Stomach (tissue), 9 donors: ENCODE measurements around the gene SUSD6. TPM values are rescaled to one million over a fixed set of nuclear protein-coding genes. Genes with fewer than 3 reads are reported as not detected.

ENCODE experiments used
- DNase-seq, 2 donors: peaks; one replicate each; pipeline versions ENCODE4 v3.0.0 to v3.0.0-alpha.2; 2013 to 2019
- H3K27ac ChIP-seq, 5 donors: fragments of 200-600 bp in 4 of 5; sonication (generic) in 4 of 5; one replicate each; pipeline ENCODE4 v1.5.1; 2013 to 2019; ENCODE audit warnings: mild to moderate bottlenecking in 1 of 5, moderate library complexity in 1 of 5
- H3K27me3 ChIP-seq, 3 donors: fragments of 200-600 bp; sonication (generic); one replicate each; pipeline ENCODE4 v1.5.1; 2017 to 2019; ENCODE audit warnings: mixed run types in 1 of 3
- H3K36me3 ChIP-seq, 4 donors: fragments of 200-600 bp; sonication (generic); 1 replicate in 3 of 4; 2 replicates in 1 of 4; pipeline ENCODE4 v1.5.1; 2016 to 2019
- H3K4me1 ChIP-seq, 4 donors: fragments of 200-600 bp; sonication (generic); one replicate each; pipeline ENCODE4 v1.5.1; 2016 to 2019
- H3K4me3 ChIP-seq, 4 donors: fragments of 200-600 bp; sonication (generic) in 3 of 4; one replicate each; pipeline ENCODE4 v1.5.1; 2016 to 2019; ENCODE audit warnings: mild to moderate bottlenecking in 1 of 4
- H3K9me3 ChIP-seq, 4 donors: fragments of 200-600 bp; sonication (generic); one replicate each; pipeline ENCODE4 v1.5.1; 2016 to 2019
- CTCF ChIP-seq, 7 experiments: fragments of 450-650 bp in 4 of 7; fragments of 200-600 bp in 3 of 7; sonication (generic) in 3 of 7; IDR thresholded peaks; one replicate each; pipeline ENCODE4 v1.5.1; 2016 to 2019; ENCODE audit warnings: antibody characterized with exemption in 7 of 7, control low read depth in 2 of 7, mild to moderate bottlenecking in 1 of 7
- EP300 ChIP-seq: sonication (generic); formaldehyde crosslinking; IDR thresholded peaks from one replicate; pipeline ENCODE4 v1.6.1; 2017; ENCODE audit warnings: antibody characterized with exemption
- POLR2A ChIP-seq, 4 donors: fragments of 450-650 bp; IDR thresholded peaks; one replicate each; pipeline ENCODE4 v1.6.1; 2016; ENCODE audit warnings: antibody characterized with exemption in 4 of 4, control low read depth in 2 of 4, mild to moderate bottlenecking in 1 of 4, moderate library complexity in 1 of 4
- POLR2AphosphoS5 ChIP-seq, 3 donors: sonication (generic); formaldehyde crosslinking; IDR thresholded peaks; one replicate each; pipeline ENCODE4 v1.6.1; 2016; ENCODE audit warnings: antibody characterized with exemption in 3 of 3
- WGBS, 5 donors: extraction: QIAGEN DNeasy Blood & Tissue Kit in 3 of 5; methylation state at CpG; one replicate each; pipeline versions ENCODE4 v1.1.5 to v1.1.7; 2013 to 2018; 5-methylcytosine and 5-hydroxymethylcytosine counted together
- intact Hi-C: fragments of 100-400 bp; cut with DNase I; formaldehyde crosslinking; loops from one replicate; pipeline ENCODE4 v1.15.1; 2023; ENCODE audit warnings: low total_unique reads
- polyA plus RNA-seq, 3 donors: library from polyadenylated mRNA; stranded (reverse); fragments of 200-250 nt; gene quantifications; one replicate each; pipeline ENCODE4 v1.2.3, GENCODE V29; 2013
- total RNA-seq, 5 donors: library from RNA; depleted of rRNA; stranded (reverse); fragments of >200 nt; gene quantifications; one replicate each; pipeline versions ENCODE4 v1.1.0 to v1.2.3, GENCODE V29; 2014 to 2016
- donor health status: healthy with polysubstance abuse.
- donor health status: Bipolar disorder and iron deficiency.
- donor health status: healthy.

Gene SUSD6
- total and polyA plus RNA-seq, 8 donors, result 4.9 to 39.0 (median 24.7) TPM

- H3K27me3 ChIP-seq, result no peaks in the 10 kb centered on the region
- WGBS, 5 donors, result 31 to 45% (median 43%) methylated on average over 4 of the region's 4 CpGs
- peaks cover 65 to 71% (median 68%) of the 10 kb centered on the region in 4 donors for H3K4me1 ChIP-seq
- peak overlapping the region; percentile 65 to 90 (median 82) for H3K4me3 ChIP-seq
- H3K9me3 ChIP-seq, result no peaks in the 10 kb centered on the region
- TF ChIP-seq POLR2A (IDR thresholded peaks at IDR 0.05), result no peak
- no peak for TF ChIP-seq EP300
- no peaks in the 10 kb centered on the region for H3K36me3 ChIP-seq
- DNase-seq, result no peak
- intact Hi-C loops, result no loop called here
- H3K27ac ChIP-seq, result peak overlapping the region; percentile 72 to 100 (median 99)
Measured at GRCh38 chr14:69613312-69614073, 2.1 kb downstream of the SUSD6 start.

GRCh38 chr14:69614592-69614991 lies 3.2 kb downstream of the SUSD6 start:
- TF ChIP-seq POLR2A (IDR thresholded peaks at IDR 0.05) (no peak), EP300 (no peak), POLR2AphosphoS5 (IDR thresholded peaks at IDR 0.05) (no peak), CTCF (IDR thresholded peaks at IDR 0.05) (no peak)
- DNase-seq, result no peak
- H3K9me3 ChIP-seq, result no peaks in the 10 kb centered on the region
- intact Hi-C loops, result no loop called here
- peak overlapping the region in 1 of 4 donors; percentile 65 for H3K4me3 ChIP-seq
- H3K27ac ChIP-seq, result peak overlapping the region; percentile 36 to 100 (median 99)
- H3K36me3 ChIP-seq, result no peaks in the 10 kb centered on the region
- no peaks in the 10 kb centered on the region for H3K27me3 ChIP-seq
- 14 to 31% (median 26%) methylated on average over 2 of the region's 2 CpGs for WGBS, 5 donors
- H3K4me1 ChIP-seq, result peaks cover 74 to 82% (median 79%) of the 10 kb centered on the region in 4 donors

- intact Hi-C loops, result no loop called here
- Histone ChIP-seq H3K9me3 (no peaks in the 10 kb centered on the region), H3K27me3 (no peaks in the 10 kb centered on the region), H3K27ac (peak overlapping the region; percentile 77 to 100 (median 99)), H3K4me1 (peaks cover 79 to 87% (median 83%) of the 10 kb centered on the region in 4 donors), H3K36me3 (no peaks in the 10 kb centered on the region), H3K4me3 (peak overlapping the region in 3 of 4 donors; percentile 1 to 27 (median 25))
- TF ChIP-seq EP300, result no peak
- no peak for TF ChIP-seq POLR2A (IDR thresholded peaks at IDR 0.05)
- no peak for TF ChIP-seq CTCF (IDR thresholded peaks at IDR 0.05)
- no peak for TF ChIP-seq POLR2AphosphoS5 (IDR thresholded peaks at IDR 0.05)
- 58 to 73% (median 59%) methylated on average over 5 of the region's 5 CpGs for WGBS, 5 donors
- no peak for DNase-seq
Measured at GRCh38 chr14:69615121-69615495, 3.7 kb downstream of the SUSD6 start.

GRCh38 chr14:69615496-69616407 lies 4.4 kb downstream of the SUSD6 start:
- Histone ChIP-seq H3K27me3 (no peaks in the 10 kb centered on the region), H3K4me3 (peak overlapping the region in 3 of 4 donors; percentile 1 to 27 (median 25)), H3K4me1 (peaks cover 80 to 87% (median 83%) of the 10 kb centered on the region in 4 donors), H3K9me3 (no peaks in the 10 kb centered on the region), H3K27ac (peak overlapping the region; percentile 77 to 100 (median 99)), H3K36me3 (no peaks in the 10 kb centered on the region)
- DNase-seq, result peak; percentile 49 to 72
- peak; percentile 19 to 67 (median 51) for TF ChIP-seq POLR2AphosphoS5 (IDR thresholded peaks at IDR 0.05)
- peak in 1 of 7 experiments; percentile 9 for TF ChIP-seq CTCF (IDR thresholded peaks at IDR 0.05)
- no peak for TF ChIP-seq POLR2A (IDR thresholded peaks at IDR 0.05)
- TF ChIP-seq EP300, result no peak
- intact Hi-C loops, result no loop called here
- 30 to 50% (median 34%) methylated on average over 9 of the region's 9 CpGs for WGBS, 5 donors
